Stimulated activated CD8-positive, alpha-beta memory T cell treated with anti-CD3 and anti-CD28 coated beads, Interleukin-15, amount 100 ng/mL, for 1 hour (primary cell): ENCODE measurements around the gene OR56A3.

ENCODE experiments used
- DNase-seq: peaks from one replicate; pipeline ENCODE4 v3.0.0-alpha.2; 2020; ENCODE audit warnings: low read depth

OR56A3 gene

GRCh38 chr11:5973530-5973929 is 31.5 kb downstream of the OR56A3 start:
- DNase-seq, result no peak

- DNase-seq, result no peak
These were observed 41.4 kb downstream of the OR56A3 start for GRCh38 chr11:5983443-5983842.

- DNase-seq, result no peak
These were observed 44.8 kb downstream of the OR56A3 start, which contains the start of gene OR52L1 for GRCh38 chr11:5986885-5987284. Gene OR52L1 (minus strand): TSS chr11:5986985. CDS start chr11:5986930, 55 bp downstream.

- DNase-seq, result no peak
These were observed 47.2 kb downstream of the OR56A3 start for GRCh38 chr11:5989203-5989602.

- DNase-seq, result no peak
These were observed 50.1 kb downstream of the OR56A3 start for GRCh38 chr11:5992150-5992549.

- DNase-seq, result no peak
These were observed 50.7 kb downstream of the OR56A3 start for GRCh38 chr11:5992604-5993251.

GRCh38 chr11:5994791-5995190 is 52.7 kb downstream of the OR56A3 start:
- no peak for DNase-seq
